ENCODE results near the gene ARHGAP10. TPM values are rescaled to one million over a fixed set of nuclear protein-coding genes. Genes with fewer than 3 reads are reported as not detected.

Gene ARHGAP10
- total RNA-seq, 4 donors from 2014 or later = 131 to 217 (median 206) TPM

- Histone ChIP-seq H3K27me3 (no peaks in the 10 kb centered on the region), H3K27ac (no peak overlapping the region), H3K36me3 (peaks cover 0 to 24% (median 0%) of the 10 kb centered on the region in 3 donors), H3K9me3 (no peaks in the 10 kb centered on the region), H3K4me3 (no peak overlapping the region), H3K4me1 (peaks cover 0 to 44% (median 3%) of the 10 kb centered on the region in 4 donors)
- DNase-seq (ENCODE audit: low spot score in 2 of 2) = no peak
- 56 to 63% methylated on average over 7 of the region's 7 CpGs for WGBS, 2 donors
- TF ChIP-seq POLR2A (IDR thresholded peaks at IDR 0.05) = no peak
- TF ChIP-seq CTCF (IDR thresholded peaks at IDR 0.05) = no peak
- no peak for TF ChIP-seq EP300 (IDR thresholded peaks at IDR 0.05)
Observed at GRCh38 chr4:148027201-148027600, 295.3 kb downstream of the ARHGAP10 start.

DNA sequence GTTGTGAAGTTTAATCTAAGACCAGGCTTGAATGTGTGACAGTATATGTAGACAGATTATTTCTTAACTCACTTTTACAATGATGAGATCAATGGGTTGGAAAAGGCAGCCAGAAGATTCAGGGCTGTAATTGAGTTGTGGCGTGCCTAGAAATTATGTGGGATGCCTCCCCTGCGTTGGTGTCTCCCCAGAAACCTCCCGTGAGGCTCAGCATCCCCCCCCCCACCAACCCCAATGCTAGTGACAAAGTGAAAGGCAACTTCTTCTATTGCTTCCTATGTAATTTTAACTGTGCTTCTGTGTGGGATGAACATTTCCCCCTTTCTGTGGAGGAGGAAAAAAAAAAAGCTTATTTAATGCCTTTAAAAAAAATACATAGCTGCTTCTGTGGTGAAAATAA is 297.9 kb downstream of the ARHGAP10 start:
- TF ChIP-seq CTCF (IDR thresholded peaks at IDR 0.05) = no peak
- no peak for TF ChIP-seq POLR2A (IDR thresholded peaks at IDR 0.05)
- TF ChIP-seq EP300 (IDR thresholded peaks at IDR 0.05) = no peak
- 72 to 89% methylated on average over 3 of the region's 3 CpGs for WGBS, 2 donors
- Histone ChIP-seq H3K4me3 (no peak overlapping the region), H3K27me3 (no peaks in the 10 kb centered on the region), H3K36me3 (peaks cover 0 to 25% (median 0%) of the 10 kb centered on the region in 3 donors), H3K9me3 (no peaks in the 10 kb centered on the region), H3K27ac (no peak overlapping the region), H3K4me1 (peaks cover 0 to 34% (median 3%) of the 10 kb centered on the region in 4 donors)
- DNase-seq (ENCODE audit: low spot score in 2 of 2) = no peak

DNA sequence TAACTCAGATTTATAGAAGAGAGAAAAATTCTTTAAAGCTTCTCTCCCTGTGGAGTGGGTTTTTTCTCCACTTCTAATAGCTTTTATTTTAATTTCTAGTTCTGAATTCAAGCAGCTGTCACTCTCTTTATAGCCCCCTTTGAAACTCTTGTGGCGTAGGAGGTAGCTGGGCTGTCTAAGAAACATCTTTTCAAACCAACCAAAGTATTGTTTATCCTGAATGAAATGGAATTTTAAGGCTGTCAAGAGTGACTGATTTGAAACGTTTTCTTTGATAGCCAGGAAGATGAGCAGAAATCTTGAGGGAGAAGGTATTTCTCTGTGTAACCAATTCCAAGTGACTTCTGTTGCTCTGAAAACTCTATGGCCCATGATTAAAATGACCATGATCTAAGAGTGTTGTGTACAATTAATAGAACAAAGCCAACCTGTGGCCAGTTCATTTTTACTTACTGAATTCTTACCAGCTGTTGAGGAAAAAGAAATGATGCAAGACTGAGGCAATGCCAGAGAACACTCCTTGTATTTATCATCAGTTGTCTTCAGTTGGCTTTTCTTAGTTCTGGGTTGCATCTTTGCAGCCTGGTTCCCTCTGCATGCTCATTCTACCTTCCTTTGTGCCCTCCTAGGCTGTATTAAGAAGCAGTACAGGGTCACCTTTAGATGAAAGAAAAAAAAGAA is 298.4 kb downstream of the ARHGAP10 start:
- peaks cover 0 to 40% (median 3%) of the 10 kb centered on the region in 4 donors for H3K4me1 ChIP-seq
- no peak overlapping the region for H3K27ac ChIP-seq
- no peaks in the 10 kb centered on the region for H3K27me3 ChIP-seq
- H3K36me3 ChIP-seq = peaks cover 0 to 25% (median 0%) of the 10 kb centered on the region in 3 donors
- WGBS, 2 donors = 63 to 72% methylated on average over 2 of the region's 2 CpGs
- no peak overlapping the region for H3K4me3 ChIP-seq
- DNase-seq (ENCODE audit: low spot score in 2 of 2) = no peak
- no peak for TF ChIP-seq CTCF (IDR thresholded peaks at IDR 0.05)
- TF ChIP-seq POLR2A (IDR thresholded peaks at IDR 0.05) = no peak
- TF ChIP-seq EP300 (IDR thresholded peaks at IDR 0.05) = no peak
- H3K9me3 ChIP-seq = no peaks in the 10 kb centered on the region

GRCh38 chr4:148034813-148035212 is 302.9 kb downstream of the ARHGAP10 start:
- Histone ChIP-seq H3K4me3 (no peak overlapping the region), H3K4me1 (peaks cover 0 to 42% (median 3%) of the 10 kb centered on the region in 4 donors), H3K27me3 (no peaks in the 10 kb centered on the region), H3K27ac (no peak overlapping the region), H3K36me3 (peaks cover 0 to 10% (median 0%) of the 10 kb centered on the region in 3 donors), H3K9me3 (no peaks in the 10 kb centered on the region)
- DNase-seq (ENCODE audit: low spot score in 2 of 2) = no peak
- TF ChIP-seq POLR2A (IDR thresholded peaks at IDR 0.05) (no peak), CTCF (IDR thresholded peaks at IDR 0.05) (no peak), EP300 (IDR thresholded peaks at IDR 0.05) (no peak)
- WGBS, 2 donors = 26 to 30% methylated on average over 1 of the region's 1 CpG

- no peak for DNase-seq (ENCODE audit: low spot score in 2 of 2)
- H3K27ac ChIP-seq = no peak overlapping the region
- no peaks in the 10 kb centered on the region for H3K27me3 ChIP-seq
- peaks cover 0 to 54% (median 5%) of the 10 kb centered on the region in 4 donors for H3K4me1 ChIP-seq
- TF ChIP-seq EP300 (IDR thresholded peaks at IDR 0.05) (no peak), CTCF (IDR thresholded peaks at IDR 0.05) (no peak), POLR2A (IDR thresholded peaks at IDR 0.05) (no peak)
- H3K9me3 ChIP-seq = no peaks in the 10 kb centered on the region
- 64 to 72% methylated on average over 7 of the region's 7 CpGs for WGBS, 2 donors
- H3K36me3 ChIP-seq = peaks cover 0 to under 1% (median 0%) of the 10 kb centered on the region in 3 donors
- no peak overlapping the region for H3K4me3 ChIP-seq
Observed at GRCh38 chr4:148041606-148042329, 309.9 kb downstream of the ARHGAP10 start.
